ENCODE measurements around the gene CCDC74A. TPM values are rescaled to one million over a fixed set of nuclear protein-coding genes. Genes with fewer than 3 reads are reported as not detected.
"Not testable (repeated sequence)": the region's sequence is repeated elsewhere in the genome, so short reads cannot be mapped to it uniquely, and the experiment has no call there.

The CCDC74A gene
- total RNA-seq, 1 experiment from 2014 or later, result 7.8 TPM

GRCh38 chr2:131556998-131557397 lies 29.3 kb downstream of the CCDC74A start:
- H3K27me3 ChIP-seq (ENCODE audit: low read length), result no peaks in the 10 kb centered on the region
- no peak overlapping the region for H3K4me2 ChIP-seq (ENCODE audit: low read depth, low read length, poor library complexity, severe bottlenecking)
- H4K20me1 ChIP-seq (ENCODE audit: insufficient read depth, low read depth, low read length), result no peaks in the 10 kb centered on the region
- H3K9me3 ChIP-seq (ENCODE audit: low read length), result no peaks in the 10 kb centered on the region
- H2AFZ ChIP-seq (ENCODE audit: low read length), result no peak overlapping the region
- H3K9me2 ChIP-seq (replicated peaks; ENCODE audit: insufficient read depth, low read length), result no peaks in the 10 kb centered on the region
- no peak overlapping the region for H3K27ac ChIP-seq (ENCODE audit: low read length)
- H3K9ac ChIP-seq (ENCODE audit: low read length), result no peak overlapping the region
- no peaks in the 10 kb centered on the region for H3K79me2 ChIP-seq (ENCODE audit: low read length)
- H3K4me3 ChIP-seq (ENCODE audit: low read length), result no peak overlapping the region
- DNase-seq, result no peak
- no peaks in the 10 kb centered on the region for H3K36me3 ChIP-seq (ENCODE audit: insufficient read depth, low read length)
- no peaks in the 10 kb centered on the region for H3K4me1 ChIP-seq (ENCODE audit: low read length)

- Histone ChIP-seq H4K20me1 (ENCODE audit: insufficient read depth, low read depth, low read length) (no peaks in the 10 kb centered on the region), H3K27ac (ENCODE audit: low read length) (no peak overlapping the region), H3K27me3 (ENCODE audit: low read length) (no peaks in the 10 kb centered on the region), H3K4me2 (ENCODE audit: low read depth, low read length, poor library complexity, severe bottlenecking) (no peak overlapping the region), H3K4me1 (ENCODE audit: low read length) (no peaks in the 10 kb centered on the region), H3K9me2 (replicated peaks; ENCODE audit: insufficient read depth, low read length) (no peaks in the 10 kb centered on the region), H3K4me3 (ENCODE audit: low read length) (no peak overlapping the region), H2AFZ (ENCODE audit: low read length) (no peak overlapping the region), H3K79me2 (ENCODE audit: low read length) (no peaks in the 10 kb centered on the region), H3K9ac (ENCODE audit: low read length) (no peak overlapping the region), H3K9me3 (ENCODE audit: low read length) (no peaks in the 10 kb centered on the region), H3K36me3 (ENCODE audit: insufficient read depth, low read length) (no peaks in the 10 kb centered on the region)
- DNase-seq, result no peak
These were observed 30.1 kb downstream of the CCDC74A start for GRCh38 chr2:131557558-131558321.

- Histone ChIP-seq H3K27ac (ENCODE audit: low read length) (no peak overlapping the region), H4K20me1 (ENCODE audit: insufficient read depth, low read depth, low read length) (no peaks in the 10 kb centered on the region), H3K36me3 (ENCODE audit: insufficient read depth, low read length) (no peaks in the 10 kb centered on the region), H3K9me3 (ENCODE audit: low read length) (no peaks in the 10 kb centered on the region), H3K4me1 (ENCODE audit: low read length) (no peaks in the 10 kb centered on the region), H3K9ac (ENCODE audit: low read length) (no peak overlapping the region), H2AFZ (ENCODE audit: low read length) (no peak overlapping the region), H3K27me3 (ENCODE audit: low read length) (no peaks in the 10 kb centered on the region), H3K79me2 (ENCODE audit: low read length) (no peaks in the 10 kb centered on the region), H3K4me3 (ENCODE audit: low read length) (no peak overlapping the region), H3K9me2 (replicated peaks; ENCODE audit: insufficient read depth, low read length) (no peaks in the 10 kb centered on the region), H3K4me2 (ENCODE audit: low read depth, low read length, poor library complexity, severe bottlenecking) (no peak overlapping the region)
- DNase-seq, result no peak
These were observed 38.7 kb downstream of the CCDC74A start for GRCh38 chr2:131566371-131566770.

- H3K4me2 ChIP-seq (ENCODE audit: low read depth, low read length, poor library complexity, severe bottlenecking), result no peak overlapping the region
- H4K20me1 ChIP-seq (ENCODE audit: insufficient read depth, low read depth, low read length), result no peaks in the 10 kb centered on the region
- no peaks in the 10 kb centered on the region for H3K9me3 ChIP-seq (ENCODE audit: low read length)
- H3K9ac ChIP-seq (ENCODE audit: low read length), result no peak overlapping the region
- H3K9me2 ChIP-seq (replicated peaks; ENCODE audit: insufficient read depth, low read length), result no peaks in the 10 kb centered on the region
- no peaks in the 10 kb centered on the region for H3K79me2 ChIP-seq (ENCODE audit: low read length)
- H3K4me3 ChIP-seq (ENCODE audit: low read length), result no peak overlapping the region
- DNase-seq, result no peak
- no peaks in the 10 kb centered on the region for H3K27me3 ChIP-seq (ENCODE audit: low read length)
- no peak overlapping the region for H2AFZ ChIP-seq (ENCODE audit: low read length)
- H3K27ac ChIP-seq (ENCODE audit: low read length), result no peak overlapping the region
- peaks cover 4% of the 10 kb centered on the region for H3K4me1 ChIP-seq (ENCODE audit: low read length)
- no peaks in the 10 kb centered on the region for H3K36me3 ChIP-seq (ENCODE audit: insufficient read depth, low read length)
These were observed 40.2 kb downstream of the CCDC74A start for GRCh38 chr2:131567891-131568290.

GRCh38 chr2:131568401-131568800 lies 40.7 kb downstream of the CCDC74A start:
- H3K9ac ChIP-seq (ENCODE audit: low read length); H3K9me3 ChIP-seq (ENCODE audit: low read length); H3K27me3 ChIP-seq (ENCODE audit: low read length); DNase-seq; H4K20me1 ChIP-seq (ENCODE audit: insufficient read depth, low read depth, low read length); H3K4me1 ChIP-seq (ENCODE audit: low read length); H3K4me3 ChIP-seq (ENCODE audit: low read length); H3K9me2 ChIP-seq (replicated peaks; ENCODE audit: insufficient read depth, low read length); H3K4me2 ChIP-seq (ENCODE audit: low read depth, low read length, poor library complexity, severe bottlenecking); H3K36me3 ChIP-seq (ENCODE audit: insufficient read depth, low read length); H3K79me2 ChIP-seq (ENCODE audit: low read length); H3K27ac ChIP-seq (ENCODE audit: low read length); H2AFZ ChIP-seq (ENCODE audit: low read length): not testable (repeated sequence)

- no peak for DNase-seq
- Histone ChIP-seq H4K20me1 (ENCODE audit: insufficient read depth, low read depth, low read length) (no peaks in the 10 kb centered on the region), H3K9me3 (ENCODE audit: low read length) (no peaks in the 10 kb centered on the region), H3K79me2 (ENCODE audit: low read length) (no peaks in the 10 kb centered on the region), H3K27me3 (ENCODE audit: low read length) (no peaks in the 10 kb centered on the region), H3K4me1 (ENCODE audit: low read length) (peaks cover 4% of the 10 kb centered on the region), H3K4me2 (ENCODE audit: low read depth, low read length, poor library complexity, severe bottlenecking) (no peak overlapping the region), H3K27ac (ENCODE audit: low read length) (no peak overlapping the region), H3K36me3 (ENCODE audit: insufficient read depth, low read length) (no peaks in the 10 kb centered on the region), H3K4me3 (ENCODE audit: low read length) (no peak overlapping the region), H2AFZ (ENCODE audit: low read length) (no peak overlapping the region), H3K9ac (ENCODE audit: low read length) (no peak overlapping the region), H3K9me2 (replicated peaks; ENCODE audit: insufficient read depth, low read length) (no peaks in the 10 kb centered on the region)
These were observed 44.5 kb downstream of the CCDC74A start for GRCh38 chr2:131572175-131572574.

- H3K79me2 ChIP-seq (ENCODE audit: low read length), result no peaks in the 10 kb centered on the region
- H3K27ac ChIP-seq (ENCODE audit: low read length), result no peak overlapping the region
- H3K27me3 ChIP-seq (ENCODE audit: low read length), result no peaks in the 10 kb centered on the region
- H3K36me3 ChIP-seq (ENCODE audit: insufficient read depth, low read length), result no peaks in the 10 kb centered on the region
- H3K4me1 ChIP-seq (ENCODE audit: low read length), result no peaks in the 10 kb centered on the region; the same call in 1 of the 2 replicates
- no peak overlapping the region for H3K4me2 ChIP-seq (ENCODE audit: low read depth, low read length, poor library complexity, severe bottlenecking)
- no peaks in the 10 kb centered on the region for H4K20me1 ChIP-seq (ENCODE audit: insufficient read depth, low read depth, low read length)
- no peak overlapping the region for H3K4me3 ChIP-seq (ENCODE audit: low read length)
- DNase-seq, result no peak
- no peak overlapping the region for H3K9ac ChIP-seq (ENCODE audit: low read length)
- no peaks in the 10 kb centered on the region for H3K9me2 ChIP-seq (replicated peaks; ENCODE audit: insufficient read depth, low read length)
- H2AFZ ChIP-seq (ENCODE audit: low read length), result no peak overlapping the region
- H3K9me3 ChIP-seq (ENCODE audit: low read length), result no peaks in the 10 kb centered on the region
These were observed 50.1 kb downstream of the CCDC74A start for GRCh38 chr2:131577812-131578211.

GRCh38 chr2:131580187-131580586 lies 52.5 kb downstream of the CCDC74A start:
- no peaks in the 10 kb centered on the region for H3K9me2 ChIP-seq (replicated peaks; ENCODE audit: insufficient read depth, low read length)
- peaks cover 10% of the 10 kb centered on the region for H3K4me1 ChIP-seq (ENCODE audit: low read length)
- no peak for DNase-seq
- H3K4me3 ChIP-seq (ENCODE audit: low read length), result no peak overlapping the region
- no peak overlapping the region for H3K4me2 ChIP-seq (ENCODE audit: low read depth, low read length, poor library complexity, severe bottlenecking)
- H3K9ac ChIP-seq (ENCODE audit: low read length), result no peak overlapping the region
- H3K27ac ChIP-seq (ENCODE audit: low read length), result no peak overlapping the region
- no peaks in the 10 kb centered on the region for H3K79me2 ChIP-seq (ENCODE audit: low read length)
- H2AFZ ChIP-seq (ENCODE audit: low read length), result no peak overlapping the region
- no peaks in the 10 kb centered on the region for H3K36me3 ChIP-seq (ENCODE audit: insufficient read depth, low read length)
- no peaks in the 10 kb centered on the region for H3K9me3 ChIP-seq (ENCODE audit: low read length)
- H3K27me3 ChIP-seq (ENCODE audit: low read length), result no peaks in the 10 kb centered on the region
- H4K20me1 ChIP-seq (ENCODE audit: insufficient read depth, low read depth, low read length), result no peaks in the 10 kb centered on the region

All from Karpas-422 (cell line).